GM12891 (cell line): Measurements from ENCODE around the gene DLG1.

Experiments
- POLR2A ChIP-seq: IDR thresholded peaks from 2 replicates; pipeline ENCODE4 v1.6.1; 2011; ENCODE audit warnings: low read depth, low read length, control low read depth
- POLR2AphosphoS5 ChIP-seq: IDR thresholded peaks from 2 replicates; pipeline ENCODE4 v1.6.1; 2011; ENCODE audit warnings: low read depth, low read length, control low read depth

DNA sequence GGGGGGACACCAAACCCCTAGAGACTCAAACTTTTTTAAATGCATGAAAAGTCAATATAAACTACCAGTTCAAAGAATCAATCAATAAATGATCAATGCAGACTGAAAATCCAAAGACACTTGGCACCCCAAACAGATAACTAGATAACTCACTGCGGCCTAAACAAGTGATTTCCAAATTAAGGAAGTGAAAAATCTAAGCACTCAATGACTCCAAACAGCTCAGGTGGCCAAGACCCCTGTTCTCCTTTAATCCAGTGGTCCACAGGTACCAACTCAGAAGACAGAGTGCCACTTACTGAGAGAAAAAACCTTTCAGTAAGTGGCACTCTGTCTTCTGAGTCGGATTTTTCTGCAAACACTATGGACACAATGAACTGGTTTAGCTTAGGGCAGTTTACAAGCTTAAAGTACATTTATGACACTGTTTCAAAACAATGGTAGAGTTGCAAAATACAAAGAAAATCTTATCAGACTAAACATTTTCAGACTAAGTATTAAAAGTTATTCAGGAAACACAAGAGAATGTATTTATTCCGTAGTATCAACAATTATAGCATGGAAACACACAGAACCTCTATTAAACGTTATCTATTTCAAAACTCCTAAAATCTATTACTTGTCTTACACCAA, 4.7 kb downstream of the DLG1 start:
- no peak for TF ChIP-seq POLR2AphosphoS5
- TF ChIP-seq POLR2A: no peak
